Immature natural killer cell (primary cell): ENCODE results near the gene ZNF486. TPM values are rescaled to one million over a fixed set of nuclear protein-coding genes. Genes with fewer than 3 reads are reported as not detected.
A peak's percentile ranks its signal among the peaks of the same experiment; 100 is the strongest.
"Not testable (repeated sequence)": the region's sequence is repeated elsewhere in the genome, so short reads cannot be mapped to it uniquely, and the experiment has no call there.

Experiments
- DNase-seq, 3 donors: peaks; one replicate each; pipeline ENCODE4 v3.0.0; 2022; ENCODE audit warnings: mixed read lengths in 1 of 3
- H3K27ac Mint-ChIP-seq, 6 donors: one replicate each; pipeline ENCODE4 v1.8.0; 2020; ENCODE audit warnings: mixed read lengths in 6 of 6, mild to moderate bottlenecking in 5 of 6, inconsistent platforms in 4 of 6, moderate library complexity in 3 of 6
- H3K27me3 Mint-ChIP-seq, 3 donors: one replicate each; pipeline ENCODE4 v1.8.0; 2020 to 2021; ENCODE audit warnings: low read depth in 3 of 3, mild to moderate bottlenecking in 3 of 3, mixed read lengths in 3 of 3, moderate library complexity in 3 of 3, inconsistent platforms in 1 of 3
- H3K36me3 Mint-ChIP-seq, 3 donors: one replicate each; pipeline ENCODE4 v1.8.0; 2020; ENCODE audit warnings: mixed read lengths in 3 of 3, inconsistent platforms in 2 of 3, mild to moderate bottlenecking in 2 of 3
- H3K4me1 Mint-ChIP-seq, 2 donors: one replicate each; pipeline ENCODE4 v1.8.0; 2020; ENCODE audit warnings: inconsistent platforms in 2 of 2, mild to moderate bottlenecking in 2 of 2, mixed read lengths in 2 of 2, moderate library complexity in 1 of 2
- H3K4me3 Mint-ChIP-seq, 5 donors: one replicate each; pipeline ENCODE4 v1.8.0; 2020; ENCODE audit warnings: mild to moderate bottlenecking in 5 of 5, mixed read lengths in 5 of 5, inconsistent platforms in 3 of 5, moderate library complexity in 3 of 5
- H3K9me3 Mint-ChIP-seq, 6 donors: one replicate each; pipeline ENCODE4 v1.8.0; 2020; ENCODE audit warnings: mild to moderate bottlenecking in 6 of 6, mixed read lengths in 6 of 6, inconsistent platforms in 4 of 6, moderate library complexity in 3 of 6
- polyA plus RNA-seq, 3 donors: library from polyadenylated mRNA; unstranded; fragments of 300-500 nt; fragmentation: Illumina TruSeq; gene quantifications; one replicate each; pipeline ENCODE4 v1.2.3, GENCODE V29; 2021

ZNF486 gene
- polyA plus RNA-seq, 3 donors from 2014 or later: 2.1 to 5.5 (median 5.4) TPM

GRCh38 chr19:20171285-20171684, 4.3 kb downstream of the ZNF486 start:
- peaks cover 33 to 38% of the 10 kb centered on the region in 2 donors for H3K4me1 Mint-ChIP-seq
- peaks cover 4 to 30% (median 30%) of the 10 kb centered on the region in 3 donors for H3K36me3 Mint-ChIP-seq
- no peak overlapping the region for H3K4me3 Mint-ChIP-seq
- DNase-seq: no peak
- peaks cover 0 to 3% (median 0%) of the 10 kb centered on the region in 6 donors for H3K9me3 Mint-ChIP-seq
- H3K27ac Mint-ChIP-seq: peak overlapping the region in 4 of 6 donors; percentile 10 to 70 (median 37)
- peaks cover 2 to 7% (median 6%) of the 10 kb centered on the region in 3 donors for H3K27me3 Mint-ChIP-seq

GRCh38 chr19:20175848-20176247, 8.8 kb downstream of the ZNF486 start:
- Mint-ChIP-seq H3K4me1 (peaks cover 12 to 14% of the 10 kb centered on the region in 2 donors), H3K36me3 (peaks cover 4 to 38% (median 27%) of the 10 kb centered on the region in 3 donors)
- not testable (repeated sequence) for DNase-seq, H3K27ac Mint-ChIP-seq, H3K27me3 Mint-ChIP-seq, H3K9me3 Mint-ChIP-seq, H3K4me3 Mint-ChIP-seq

- H3K9me3 Mint-ChIP-seq, H3K4me1 Mint-ChIP-seq, H3K27ac Mint-ChIP-seq, DNase-seq, H3K4me3 Mint-ChIP-seq, H3K27me3 Mint-ChIP-seq: not testable (repeated sequence)
- H3K36me3 Mint-ChIP-seq: peaks cover 1 to 18% (median 5%) of the 10 kb centered on the region in 3 donors
These were observed 12.9 kb downstream of the ZNF486 start for GRCh38 chr19:20179956-20180355.

- Mint-ChIP-seq H3K27me3 (no peaks in the 10 kb centered on the region), H3K4me1 (no peaks in the 10 kb centered on the region), H3K4me3 (no peak overlapping the region), H3K36me3 (peaks cover 4 to 22% (median 19%) of the 10 kb centered on the region in 3 donors), H3K27ac (no peak overlapping the region), H3K9me3 (no peaks in the 10 kb centered on the region)
- DNase-seq: no peak
These were observed 15.3 kb downstream of the ZNF486 start for GRCh38 chr19:20182222-20182785.

GRCh38 chr19:20186174-20186573, 19.2 kb downstream of the ZNF486 start:
- peaks cover 0 to 6% (median 0%) of the 10 kb centered on the region in 6 donors for H3K9me3 Mint-ChIP-seq
- H3K27ac Mint-ChIP-seq: no peak overlapping the region
- no peaks in the 10 kb centered on the region for H3K4me1 Mint-ChIP-seq
- no peak for DNase-seq
- H3K27me3 Mint-ChIP-seq: no peaks in the 10 kb centered on the region
- H3K36me3 Mint-ChIP-seq: peaks cover 24 to 47% (median 46%) of the 10 kb centered on the region in 3 donors
- H3K4me3 Mint-ChIP-seq: no peak overlapping the region

GRCh38 chr19:20197747-20198146, 30.7 kb downstream of the ZNF486 start:
- DNase-seq: no peak
- Mint-ChIP-seq H3K4me1 (no peaks in the 10 kb centered on the region), H3K27me3 (peaks cover 0 to 2% (median 0%) of the 10 kb centered on the region in 3 donors), H3K9me3 (peaks cover 27 to 67% (median 60%) of the 10 kb centered on the region in 6 donors), H3K36me3 (peaks cover 35 to 55% (median 51%) of the 10 kb centered on the region in 3 donors), H3K4me3 (no peak overlapping the region), H3K27ac (no peak overlapping the region)

- Mint-ChIP-seq H3K4me3 (no peak overlapping the region), H3K36me3 (peaks cover 7 to 9% (median 8%) of the 10 kb centered on the region in 3 donors), H3K9me3 (peaks cover 10 to 30% (median 13%) of the 10 kb centered on the region in 6 donors), H3K27me3 (no peaks in the 10 kb centered on the region), H3K4me1 (no peaks in the 10 kb centered on the region), H3K27ac (peak overlapping the region in 1 of 6 donors; percentile 2)
- DNase-seq: no peak
These were observed 42.0 kb downstream of the ZNF486 start for GRCh38 chr19:20209051-20209450.

GRCh38 chr19:20214366-20214765, 47.4 kb downstream of the ZNF486 start:
- DNase-seq, H3K27ac Mint-ChIP-seq, H3K4me3 Mint-ChIP-seq, H3K27me3 Mint-ChIP-seq, H3K4me1 Mint-ChIP-seq: not testable (repeated sequence)
- H3K9me3 Mint-ChIP-seq: peaks cover 0 to 20% (median 9%) of the 10 kb centered on the region in 6 donors
- peaks cover 9 to 23% (median 15%) of the 10 kb centered on the region in 3 donors for H3K36me3 Mint-ChIP-seq

- not testable (repeated sequence) for H3K27me3 Mint-ChIP-seq, H3K4me1 Mint-ChIP-seq
- H3K9me3 Mint-ChIP-seq: peaks cover 0 to 24% (median 15%) of the 10 kb centered on the region in 6 donors
These were observed 54.6 kb downstream of the ZNF486 start for GRCh38 chr19:20221605-20222004.

GRCh38 chr19:20233105-20233504, 66.1 kb downstream of the ZNF486 start:
- no peak for DNase-seq
- Mint-ChIP-seq H3K9me3 (peaks cover 8 to 35% (median 23%) of the 10 kb centered on the region in 6 donors), H3K27me3 (no peaks in the 10 kb centered on the region)

More at GRCh38 chr19:20221605-20222004, 54.6 kb downstream of the ZNF486 start:
- not testable (repeated sequence) for H3K4me3 Mint-ChIP-seq, H3K27ac Mint-ChIP-seq, DNase-seq
- peaks cover 0 to 16% (median 5%) of the 10 kb centered on the region in 3 donors for H3K36me3 Mint-ChIP-seq

GRCh38 chr19:20235156-20235555, 68.1 kb downstream of the ZNF486 start:
- H3K4me3 Mint-ChIP-seq: no peak overlapping the region
- H3K4me1 Mint-ChIP-seq: peaks cover 11 to 13% of the 10 kb centered on the region in 2 donors
- peaks cover 2 to 11% (median 3%) of the 10 kb centered on the region in 3 donors for H3K36me3 Mint-ChIP-seq
- DNase-seq: no peak
- H3K27ac Mint-ChIP-seq: no peak overlapping the region
- peaks cover 0 to 2% (median 0%) of the 10 kb centered on the region in 3 donors for H3K27me3 Mint-ChIP-seq
- peaks cover 0 to 19% (median 10%) of the 10 kb centered on the region in 6 donors for H3K9me3 Mint-ChIP-seq

More at GRCh38 chr19:20233105-20233504, 66.1 kb downstream of the ZNF486 start:
- Mint-ChIP-seq H3K27ac (no peak overlapping the region), H3K36me3 (peaks cover 6 to 18% (median 10%) of the 10 kb centered on the region in 3 donors), H3K4me1 (peaks cover 7% of the 10 kb centered on the region in 2 donors), H3K4me3 (no peak overlapping the region)

- DNase-seq: peak; percentile 84 to 88 (median 88)
- Mint-ChIP-seq H3K9me3 (peaks cover 0 to 5% (median 0%) of the 10 kb centered on the region in 6 donors), H3K4me1 (peaks cover 11 to 13% of the 10 kb centered on the region in 2 donors), H3K27ac (peak overlapping the region; percentile 81 to 94 (median 84)), H3K36me3 (peaks cover 0 to 5% (median 0%) of the 10 kb centered on the region in 3 donors), H3K4me3 (peak overlapping the region; percentile 92 to 98 (median 97)), H3K27me3 (peaks cover 0 to 2% (median 0%) of the 10 kb centered on the region in 3 donors)
These were observed 71.0 kb downstream of the ZNF486 start for GRCh38 chr19:20237773-20238623.

- H3K9me3 Mint-ChIP-seq: peaks cover 0 to 3% (median 0%) of the 10 kb centered on the region in 6 donors
- H3K36me3 Mint-ChIP-seq: no peaks in the 10 kb centered on the region
- peak overlapping the region in 4 of 6 donors; percentile 12 to 74 (median 41) for H3K27ac Mint-ChIP-seq
- no peaks in the 10 kb centered on the region for H3K27me3 Mint-ChIP-seq
- H3K4me3 Mint-ChIP-seq: peak overlapping the region in 1 of 5 donors; percentile 62
- H3K4me1 Mint-ChIP-seq: peaks cover 10 to 13% of the 10 kb centered on the region in 2 donors
- DNase-seq: no peak
These were observed 76.6 kb downstream of the ZNF486 start for GRCh38 chr19:20243629-20244028.

- Mint-ChIP-seq H3K27ac (peak overlapping the region; percentile 68 to 91 (median 78)), H3K36me3 (no peaks in the 10 kb centered on the region), H3K4me3 (peak overlapping the region; percentile 50 to 78 (median 70)), H3K9me3 (peaks cover 0 to 3% (median 0%) of the 10 kb centered on the region in 6 donors), H3K27me3 (no peaks in the 10 kb centered on the region), H3K4me1 (peaks cover 10 to 12% of the 10 kb centered on the region in 2 donors)
- peak; percentile 41 to 50 (median 49) for DNase-seq
These were observed 77.3 kb downstream of the ZNF486 start for GRCh38 chr19:20244356-20244755.
